NCI-H2196 treated with DMSO at 0.1 percent for 48 hours (cell line): ENCODE results near the gene ZNF423.
"Not testable (repeated sequence)": the region's sequence is repeated elsewhere in the genome, so short reads cannot be mapped to it uniquely, and the experiment has no call there.

Experiments used
- DNase-seq: peaks from one replicate; lab custom pipeline; 2025; ENCODE audit not compliant: unreplicated experiment; lab: John Stamatoyannopoulos, UW

Gene ZNF423

DNA sequence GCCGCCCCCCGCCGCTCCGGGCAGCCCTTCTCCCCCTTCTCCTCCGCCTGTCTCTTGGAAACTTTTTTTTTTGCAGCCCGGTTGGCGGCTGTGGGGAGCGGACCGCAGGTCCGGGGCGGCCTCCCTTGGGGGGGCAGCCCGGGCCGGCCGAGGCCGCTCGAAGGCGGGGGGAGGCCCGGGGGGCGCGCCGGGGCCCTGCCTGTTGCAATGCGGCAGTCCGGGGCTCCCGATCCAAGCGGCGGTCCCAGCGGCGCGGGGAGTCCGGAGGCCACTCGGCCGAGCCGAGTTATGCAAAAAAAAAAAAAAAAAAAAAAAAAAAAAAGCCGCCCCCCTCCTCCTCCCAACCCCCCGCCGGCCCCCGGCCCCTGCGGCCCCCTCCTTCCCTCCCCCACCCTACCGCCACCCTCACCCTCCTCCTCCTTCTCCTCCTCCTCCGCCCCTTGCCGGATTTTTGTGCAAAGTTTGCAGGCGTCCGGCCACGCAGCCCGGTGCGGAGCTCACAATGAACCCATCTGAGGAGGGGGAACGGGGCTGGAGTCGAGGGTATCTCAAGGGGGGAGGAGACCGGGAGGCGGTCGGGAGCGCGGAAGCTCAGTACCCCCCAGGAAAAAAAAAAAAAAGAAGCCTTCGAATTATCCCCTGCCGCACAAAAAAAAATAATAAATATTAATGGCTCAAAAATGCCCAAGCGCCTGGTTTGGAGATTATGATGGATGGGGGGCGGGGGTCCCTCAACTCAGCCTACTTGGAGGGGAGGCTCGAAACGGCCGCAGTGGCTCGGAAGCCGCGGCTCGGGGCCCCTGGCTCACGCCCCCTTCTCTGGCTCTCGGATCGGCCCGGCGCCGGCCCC, at the start of gene ZNF423:
Gene ZNF423 (minus strand): TSS at position 291 of the 850 bp plus-strand sequence. CDS start 338 bp downstream, outside the sequence.
- DNase-seq: no peak

DNA sequence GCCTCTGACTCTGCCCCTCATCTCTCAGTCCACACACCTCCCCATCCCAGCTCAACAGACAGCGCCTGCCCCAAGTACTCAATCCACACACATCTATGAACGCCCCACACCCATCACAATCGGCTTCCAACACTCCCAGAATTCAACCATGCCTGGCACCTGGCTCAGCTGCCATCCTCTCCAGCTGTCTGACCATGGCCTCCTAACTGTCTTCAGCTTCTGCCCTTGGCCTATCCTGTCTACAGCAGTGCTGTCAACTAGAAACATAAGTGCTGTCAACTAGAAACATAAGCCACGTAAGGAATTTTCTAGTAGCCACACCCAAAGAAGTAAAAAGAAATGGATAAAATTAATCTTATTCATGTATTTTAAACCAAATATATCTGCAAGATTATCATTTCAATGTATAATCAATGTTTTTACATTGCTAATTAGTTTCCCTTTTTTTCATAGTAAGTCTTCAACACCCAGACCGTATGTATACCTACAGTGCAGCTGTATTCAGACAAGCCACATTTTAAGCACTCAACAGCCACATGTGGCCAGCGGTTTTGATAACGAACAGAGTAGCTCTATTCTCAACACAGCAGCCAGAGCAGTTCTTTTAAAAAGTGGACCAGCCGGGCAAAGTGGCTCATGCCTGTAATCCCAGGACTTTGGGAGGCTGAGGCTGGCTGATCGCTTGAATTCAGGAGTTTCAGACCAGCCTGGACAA, 48.6 kb upstream of the ZNF423 start:
- DNase-seq: no peak

DNA sequence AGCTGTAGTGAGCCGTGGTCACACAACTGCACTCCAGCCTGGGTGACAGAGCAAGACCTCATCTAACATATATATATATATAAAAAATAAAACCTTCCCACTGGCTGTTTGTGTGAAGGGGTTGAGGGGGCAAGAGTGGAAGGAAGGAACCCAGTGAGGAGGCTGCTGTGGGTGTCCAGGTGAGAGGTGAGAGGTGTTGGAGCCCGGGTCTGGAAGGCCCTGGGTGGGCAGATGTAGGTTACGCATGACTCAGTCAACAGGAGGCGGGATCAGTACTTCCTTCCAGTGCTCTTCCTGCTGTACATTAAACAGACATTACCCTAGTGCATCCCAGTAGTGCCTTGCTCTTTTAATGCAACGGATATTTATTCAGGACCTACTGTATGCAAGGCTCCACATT, 47.0 kb upstream of the ZNF423 start:
- DNase-seq: no peak

DNA sequence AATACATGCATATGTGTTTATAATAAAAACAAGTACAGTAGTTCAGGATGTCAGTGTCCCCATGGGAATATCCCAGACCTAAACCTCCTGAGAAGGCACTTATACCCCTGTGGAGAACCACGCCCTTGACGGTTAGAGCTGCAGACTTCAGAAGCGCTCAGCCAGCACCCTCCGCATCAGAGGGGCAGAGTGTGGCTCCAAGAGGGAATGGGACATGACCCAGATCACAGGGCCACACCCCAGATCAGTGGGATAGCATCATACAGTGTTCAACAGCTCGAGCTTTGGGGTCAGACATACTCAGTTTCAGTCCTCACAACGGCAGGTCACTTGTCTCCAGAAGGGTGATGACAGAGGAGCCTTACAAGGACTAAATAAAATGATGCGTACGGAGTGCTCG, 45.8 kb upstream of the ZNF423 start:
- no peak for DNase-seq

DNA sequence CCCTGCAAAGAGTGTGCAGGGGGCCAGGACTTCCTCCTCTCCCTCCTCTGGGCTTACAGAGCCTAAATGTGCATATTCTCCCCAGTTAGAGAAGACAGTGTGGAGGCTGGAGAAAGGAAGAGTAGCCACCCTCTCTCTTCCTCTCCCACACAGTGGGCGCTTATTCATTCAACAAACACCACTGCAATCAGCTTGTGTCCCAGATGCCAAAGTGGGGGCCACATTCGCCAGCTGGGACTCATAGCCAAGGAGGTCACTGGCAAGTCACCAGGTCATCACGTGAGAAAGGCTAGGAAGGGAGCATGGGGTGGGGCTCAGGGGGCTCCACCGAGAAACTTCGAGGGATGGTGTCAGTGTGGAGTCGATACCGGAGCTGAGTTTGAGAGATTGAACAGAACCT, 45.0 kb upstream of the ZNF423 start:
- DNase-seq: no peak

DNA sequence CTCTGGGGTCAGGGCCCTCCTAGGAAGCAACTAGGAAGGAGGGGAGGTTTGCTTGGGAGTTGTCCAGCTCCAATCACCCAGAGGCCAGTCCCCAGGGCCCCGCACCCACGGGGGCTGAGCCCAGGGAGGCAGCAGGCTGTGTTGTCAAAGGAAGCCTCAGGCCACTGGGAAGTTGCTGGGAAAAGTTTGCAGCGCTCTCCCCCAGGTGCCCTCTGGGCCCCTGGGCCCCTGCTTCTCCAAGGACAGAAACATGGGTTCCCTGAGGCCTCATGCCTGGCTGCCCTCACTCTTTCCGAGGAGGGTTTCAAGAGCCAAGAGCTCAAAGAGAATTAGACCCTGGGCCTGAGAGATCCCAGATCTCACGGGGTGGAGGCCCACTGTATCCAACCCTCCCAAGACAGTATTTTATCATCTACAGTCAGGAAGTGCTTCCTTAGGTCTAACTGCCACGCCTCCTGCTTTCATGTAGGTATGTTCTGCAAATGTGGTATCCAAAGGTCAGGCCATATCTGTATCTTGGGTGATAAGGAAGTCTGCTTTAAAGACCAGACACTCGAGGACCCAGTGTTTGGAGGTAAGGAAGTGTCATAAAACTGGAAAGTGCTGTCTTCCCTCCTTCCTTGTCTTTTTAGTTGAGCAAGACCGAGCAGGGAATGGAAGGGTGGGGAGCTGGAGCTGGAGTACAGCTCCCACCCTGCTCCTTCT, 44.2 kb upstream of the ZNF423 start:
- DNase-seq: no peak

DNA sequence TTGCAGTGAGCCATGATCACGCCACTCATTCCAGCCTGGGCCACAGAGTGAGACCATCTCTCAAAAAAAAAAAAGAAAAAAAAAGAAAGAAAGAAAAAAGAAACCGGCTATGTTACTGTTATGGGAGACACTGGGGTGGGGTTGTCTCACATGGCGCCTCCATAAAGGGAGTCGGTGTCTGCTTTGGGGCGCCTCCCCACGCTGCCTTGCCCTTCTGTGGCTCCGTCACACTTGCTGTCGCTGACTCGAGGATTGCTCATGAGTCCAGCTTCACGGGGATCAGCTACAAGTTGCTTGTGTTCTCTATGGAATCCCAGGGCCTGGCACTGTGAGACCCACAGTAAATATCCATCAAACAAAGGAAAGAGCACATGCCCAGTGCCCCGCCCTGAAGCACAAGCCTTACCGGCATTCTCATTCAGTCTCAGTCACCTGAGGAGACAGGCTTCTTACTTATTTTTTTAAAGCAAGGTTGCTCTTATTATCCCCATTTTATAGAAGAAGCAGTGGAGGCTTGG, 40.6 kb upstream of the ZNF423 start:
- DNase-seq: no peak

DNA sequence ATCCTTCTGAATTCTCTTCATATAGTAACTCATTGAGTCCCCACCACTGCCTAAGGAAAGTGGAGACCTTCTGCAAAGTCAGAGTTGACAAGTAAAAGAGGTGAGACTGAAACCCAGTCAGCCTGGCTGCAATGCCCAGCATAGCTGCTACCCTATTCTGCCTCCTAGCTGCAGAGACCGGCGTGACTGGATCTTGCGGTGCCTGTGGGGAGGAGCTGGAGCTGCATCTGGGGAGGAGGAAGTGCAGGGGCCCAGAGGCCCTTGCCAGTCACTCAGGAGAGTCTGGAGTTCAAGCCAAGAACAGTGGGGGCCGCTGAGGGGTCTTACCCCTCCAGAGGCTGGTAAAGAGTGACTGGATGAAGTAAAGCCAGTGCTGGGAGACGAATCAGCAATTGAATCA, 35.0 kb upstream of the ZNF423 start:
- DNase-seq: no peak

DNA sequence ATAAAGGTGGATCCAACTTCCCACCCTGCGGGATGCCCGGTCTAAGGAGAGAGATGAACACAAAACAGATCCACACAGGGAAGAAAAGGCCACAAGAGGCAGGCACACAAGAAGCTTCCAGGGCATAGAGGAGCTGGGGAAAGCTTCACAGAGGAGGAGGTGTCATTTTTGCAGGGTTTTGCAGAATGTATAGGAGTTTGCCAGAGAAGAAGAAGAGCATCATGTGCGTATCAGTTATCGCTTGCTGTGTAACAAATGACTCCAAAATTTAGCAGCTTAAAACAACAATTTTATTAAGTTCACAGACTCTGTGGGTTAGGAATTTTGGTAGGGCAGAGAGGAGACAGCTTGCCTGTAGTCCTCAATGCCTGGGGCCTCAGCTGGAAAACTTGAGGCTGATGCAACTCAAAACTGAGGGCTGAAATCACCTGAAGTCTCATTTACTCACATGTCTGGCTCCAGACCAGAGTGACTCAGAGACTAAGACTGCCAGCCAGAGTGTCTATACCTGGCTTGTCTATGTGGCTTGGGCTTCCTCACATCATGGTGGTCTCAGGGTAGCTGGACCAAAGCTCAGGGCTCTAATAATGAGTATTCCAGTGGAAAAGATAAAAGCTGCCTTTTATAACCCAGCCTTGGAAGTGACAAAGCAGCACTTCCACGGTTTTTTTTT, 33.9 kb upstream of the ZNF423 start:
- DNase-seq: no peak

DNA sequence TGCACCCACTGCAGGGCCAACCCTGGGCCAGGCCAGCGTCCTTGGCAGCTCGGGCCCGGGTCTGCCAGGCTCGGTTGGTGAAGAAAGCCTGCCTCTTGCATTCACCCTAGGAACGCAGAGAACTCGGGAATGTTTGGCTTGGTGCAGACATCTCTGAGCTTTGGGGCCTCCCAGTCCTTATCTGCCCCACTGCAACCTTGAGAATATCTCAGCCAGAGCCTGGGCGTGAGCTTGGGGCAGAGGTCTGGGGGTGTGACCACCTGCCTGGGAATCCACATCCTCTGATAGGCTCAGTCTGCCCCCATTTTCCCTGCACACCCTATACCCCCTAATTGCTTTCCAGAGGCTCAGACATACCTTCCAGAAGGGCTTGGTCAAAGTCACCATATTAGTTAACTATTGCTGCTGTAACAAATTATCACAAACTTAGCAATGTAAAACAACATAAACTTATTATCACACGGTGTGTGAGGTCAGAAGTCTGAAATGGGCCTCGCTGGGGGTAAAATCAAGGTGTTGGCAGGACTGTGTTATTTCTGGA, 30.7 kb upstream of the ZNF423 start:
- no peak for DNase-seq

DNA sequence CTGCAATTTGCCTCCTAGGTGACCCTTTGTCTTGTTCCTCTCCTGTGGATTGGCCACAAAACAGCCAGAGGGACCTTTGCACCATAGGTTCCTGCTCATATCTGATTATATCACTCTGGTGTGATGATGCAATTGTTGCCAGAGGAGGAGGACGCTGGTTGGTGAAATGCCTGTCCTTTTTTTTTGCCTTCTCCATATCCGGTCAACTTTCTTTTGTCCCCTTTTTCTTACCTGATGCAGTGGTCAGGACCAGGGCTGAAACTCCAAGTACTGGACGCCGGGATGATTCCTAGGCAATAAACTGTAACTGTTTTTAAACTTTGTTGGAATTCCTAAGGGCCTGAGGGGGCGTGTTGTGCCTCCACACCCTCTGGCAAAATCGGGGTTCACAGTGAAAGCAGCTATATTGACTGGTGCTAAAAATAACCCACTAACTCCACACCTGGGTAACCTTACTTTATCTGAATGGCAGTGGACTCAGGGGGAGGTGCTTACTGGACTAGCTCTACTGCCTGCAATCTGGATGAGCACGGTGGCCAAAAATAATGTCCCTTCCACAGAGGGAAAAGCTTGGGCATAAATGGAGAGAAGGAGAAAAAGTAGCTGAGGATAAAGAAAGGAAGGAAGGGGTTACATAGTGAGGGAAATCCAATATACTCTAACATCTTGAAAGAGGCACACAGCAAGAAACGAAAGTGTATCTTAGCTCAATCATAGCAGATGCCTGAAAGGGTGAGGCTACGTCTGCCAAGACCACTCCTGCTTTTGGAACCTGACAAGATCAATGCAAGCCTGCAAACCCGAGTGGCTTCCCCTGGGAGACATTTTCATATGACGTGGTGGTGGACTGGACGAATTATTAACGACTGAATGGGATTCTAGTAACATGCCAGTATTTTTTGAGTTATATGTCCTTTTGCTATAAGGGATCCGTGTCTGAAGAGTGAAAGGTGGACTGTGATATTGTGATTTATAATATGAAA, 28.4 kb upstream of the ZNF423 start:
- DNase-seq: no peak

DNA sequence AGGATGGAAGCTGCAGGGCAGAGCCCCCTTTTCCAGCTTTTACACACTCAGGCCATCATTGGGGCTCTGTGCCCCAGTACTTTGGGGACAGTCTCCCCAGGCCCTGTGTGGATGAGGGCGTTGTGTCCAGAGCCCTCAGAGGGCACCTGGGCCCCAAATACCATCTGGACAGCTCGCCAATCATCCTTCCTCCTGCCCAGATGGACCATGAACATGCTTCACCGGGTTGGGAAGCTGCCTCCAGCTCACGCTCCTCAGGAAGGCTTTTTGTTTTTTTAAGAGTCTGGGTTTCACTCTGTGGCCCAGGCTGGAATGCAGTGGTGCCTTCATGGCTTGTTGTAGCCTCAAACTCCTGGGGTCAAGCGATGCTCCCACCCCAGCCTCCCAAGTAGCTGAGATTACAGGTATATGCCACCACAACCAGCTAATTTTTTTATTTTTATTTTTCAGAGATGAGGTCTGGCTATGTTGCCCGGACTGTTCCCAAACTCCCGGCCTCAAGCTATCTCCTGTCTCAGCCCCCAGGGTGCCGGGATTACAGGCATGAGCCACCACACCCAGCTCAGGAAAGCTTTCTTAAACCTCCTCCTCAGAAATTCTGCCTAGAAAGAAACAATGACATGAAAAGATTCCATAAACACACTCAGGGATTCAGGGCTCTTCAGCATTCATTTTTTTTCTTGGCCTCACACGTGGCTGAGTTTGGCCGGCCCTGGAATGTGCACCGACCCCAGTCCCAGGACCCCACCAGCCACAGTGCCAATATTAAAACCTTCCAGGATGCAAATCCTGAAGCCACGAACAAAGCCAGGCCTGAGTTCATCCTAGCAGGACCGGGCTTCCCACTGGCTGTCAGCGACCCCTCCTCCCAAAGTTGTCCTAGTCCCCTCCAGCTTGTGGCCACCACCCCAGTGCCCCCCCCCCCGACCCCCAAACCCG, 27.4 kb upstream of the ZNF423 start:
- DNase-seq: no peak

DNA sequence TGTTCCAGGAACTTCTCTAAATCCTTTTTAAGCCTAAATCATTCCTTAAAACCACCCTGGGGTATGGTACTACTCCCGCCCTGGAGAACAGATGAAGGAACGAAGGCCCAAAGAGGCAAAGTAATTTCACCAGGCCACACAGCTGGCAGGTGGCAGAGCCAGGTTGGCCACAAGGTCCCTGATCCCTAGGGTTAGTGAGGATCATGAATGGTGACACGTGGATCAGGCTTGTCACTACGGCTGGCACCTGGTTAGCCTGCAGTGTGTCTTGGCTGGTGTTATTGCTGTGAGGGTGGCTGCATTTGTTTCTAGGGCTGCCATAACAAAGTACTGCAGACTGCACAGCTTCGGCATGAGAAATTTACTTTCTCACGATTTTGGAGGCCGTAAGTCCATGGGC, 26.0 kb upstream of the ZNF423 start:
- DNase-seq: no peak

DNA sequence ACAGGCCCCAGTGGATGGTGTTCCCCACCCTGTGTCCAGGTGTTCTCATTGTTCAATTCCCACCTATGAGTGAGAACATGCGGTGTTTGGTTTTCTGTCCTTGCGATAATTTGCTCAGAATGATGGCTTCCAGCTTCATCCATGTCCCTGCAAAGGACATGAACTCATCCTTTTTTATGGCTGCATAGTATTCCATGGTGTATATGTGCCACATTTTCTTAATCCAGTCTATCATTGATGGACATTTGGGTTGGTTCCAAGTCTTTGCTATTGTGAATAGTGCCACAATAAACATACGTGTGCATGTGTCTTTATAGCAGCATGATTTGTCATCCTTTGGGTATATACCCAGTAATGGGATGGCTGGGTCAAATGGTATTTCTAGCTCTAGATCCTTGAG, 22.6 kb upstream of the ZNF423 start:
- DNase-seq: not testable (repeated sequence)

DNA sequence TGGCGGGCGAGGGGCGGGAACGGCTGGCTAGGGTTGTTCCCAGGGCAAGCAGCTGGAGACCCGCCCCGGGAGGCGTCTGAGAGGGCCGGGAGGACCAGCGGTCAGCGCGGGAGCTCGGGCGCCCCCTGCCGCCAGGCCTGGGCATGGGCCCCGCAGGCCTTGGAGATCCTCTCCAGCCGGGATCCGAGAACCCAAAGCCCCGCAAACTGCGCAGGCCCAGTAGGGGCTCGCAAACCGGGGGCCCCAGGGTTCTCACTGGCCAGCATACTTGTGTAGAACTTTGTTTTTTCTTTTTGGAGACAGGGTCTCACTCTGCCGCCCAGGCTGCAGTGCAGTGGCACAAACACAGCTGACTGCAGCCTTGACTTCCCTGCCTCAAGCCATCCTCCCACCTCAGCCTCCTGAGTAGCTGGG, 20.8 kb upstream of the ZNF423 start:
- DNase-seq: no peak

DNA sequence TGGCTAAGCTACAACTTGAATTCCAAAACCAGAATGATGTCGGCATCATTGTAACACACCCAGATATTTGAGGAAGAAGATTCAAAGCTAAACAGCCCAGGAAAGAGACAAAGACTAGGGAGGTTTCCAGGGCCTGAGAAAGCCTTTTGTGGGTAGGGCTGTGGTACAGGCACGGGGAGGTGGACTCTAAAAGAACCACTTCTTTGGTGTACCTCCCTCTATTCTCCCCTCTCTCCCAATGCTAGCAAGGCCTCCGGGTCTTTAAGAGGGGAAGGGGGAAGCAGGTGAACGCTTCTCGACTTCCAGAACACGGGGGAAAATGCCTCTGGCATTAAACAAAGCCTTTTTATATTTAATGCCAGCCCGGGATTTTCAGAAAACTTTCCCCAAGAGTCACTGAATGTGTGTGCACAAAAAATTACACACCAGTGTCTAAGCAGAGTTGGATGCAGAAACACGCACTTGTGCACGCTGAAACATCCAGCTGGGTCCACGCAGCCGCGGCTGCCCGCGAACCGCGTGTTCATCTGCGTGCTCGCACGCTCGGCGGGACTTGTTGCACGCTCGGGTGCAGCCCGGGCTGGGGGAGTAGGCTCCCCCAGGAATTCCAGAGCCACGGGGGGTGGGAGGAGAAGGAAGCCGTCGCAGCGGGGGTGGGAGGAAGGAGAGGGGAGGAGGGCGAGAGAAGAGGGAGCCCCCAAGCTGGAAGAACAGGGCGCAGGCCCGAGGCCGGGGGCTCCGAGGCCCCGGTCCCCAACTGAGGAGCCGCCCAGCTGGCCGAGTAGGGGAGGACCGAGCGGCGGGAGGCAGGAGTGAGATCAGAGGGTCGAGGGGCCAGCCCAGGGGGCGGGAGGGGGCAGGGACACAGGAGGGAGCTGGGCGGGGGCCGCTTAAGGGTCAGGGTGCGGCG, 20.1 kb upstream of the ZNF423 start:
- no peak for DNase-seq

DNA sequence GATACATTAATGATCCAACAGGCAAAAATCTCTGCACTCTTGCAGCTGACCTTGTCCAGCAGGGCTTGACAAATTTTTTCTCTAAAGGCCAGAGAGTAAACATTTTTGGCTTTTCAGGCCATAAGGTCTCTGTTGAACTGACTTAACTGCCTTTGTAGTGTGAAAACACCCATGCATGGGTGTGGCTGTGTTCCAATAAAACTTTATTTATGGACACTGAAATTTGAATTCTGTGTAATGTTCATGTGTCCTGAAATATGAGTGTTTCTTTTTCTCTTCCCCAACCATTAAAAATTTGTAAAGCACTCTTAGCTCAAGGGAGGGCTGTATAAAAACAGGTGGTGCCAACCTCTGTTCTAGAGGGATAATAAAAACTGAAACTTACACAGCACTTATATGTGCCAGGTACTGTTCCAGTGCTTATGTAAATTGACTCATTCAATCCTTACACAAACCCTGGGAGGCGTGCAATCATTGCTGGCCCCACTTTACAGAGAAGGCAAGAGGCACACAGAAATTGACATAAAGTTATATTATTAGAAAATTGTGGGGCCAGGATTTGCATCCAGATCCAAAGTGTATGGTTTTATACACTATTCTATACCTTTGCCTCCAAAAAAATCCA, 18.8 kb upstream of the ZNF423 start:
- DNase-seq: no peak
